HG03558 (cell line): ENCODE measurements around the gene HNF1A.
"Not testable (repeated sequence)": the region's sequence is repeated elsewhere in the genome, so short reads cannot be mapped to it uniquely, and the experiment has no call there.

Experiments used
- ATAC-seq: cut with Tn5 transposase; IDR thresholded peaks from one replicate; pipeline ENCODE4 v1.9.1; 2021; ENCODE audit warnings: moderate number of reproducible peaks; ENCODE audit not compliant: unreplicated experiment; ENCODE audit errors: extremely low read depth

The HNF1A gene

DNA sequence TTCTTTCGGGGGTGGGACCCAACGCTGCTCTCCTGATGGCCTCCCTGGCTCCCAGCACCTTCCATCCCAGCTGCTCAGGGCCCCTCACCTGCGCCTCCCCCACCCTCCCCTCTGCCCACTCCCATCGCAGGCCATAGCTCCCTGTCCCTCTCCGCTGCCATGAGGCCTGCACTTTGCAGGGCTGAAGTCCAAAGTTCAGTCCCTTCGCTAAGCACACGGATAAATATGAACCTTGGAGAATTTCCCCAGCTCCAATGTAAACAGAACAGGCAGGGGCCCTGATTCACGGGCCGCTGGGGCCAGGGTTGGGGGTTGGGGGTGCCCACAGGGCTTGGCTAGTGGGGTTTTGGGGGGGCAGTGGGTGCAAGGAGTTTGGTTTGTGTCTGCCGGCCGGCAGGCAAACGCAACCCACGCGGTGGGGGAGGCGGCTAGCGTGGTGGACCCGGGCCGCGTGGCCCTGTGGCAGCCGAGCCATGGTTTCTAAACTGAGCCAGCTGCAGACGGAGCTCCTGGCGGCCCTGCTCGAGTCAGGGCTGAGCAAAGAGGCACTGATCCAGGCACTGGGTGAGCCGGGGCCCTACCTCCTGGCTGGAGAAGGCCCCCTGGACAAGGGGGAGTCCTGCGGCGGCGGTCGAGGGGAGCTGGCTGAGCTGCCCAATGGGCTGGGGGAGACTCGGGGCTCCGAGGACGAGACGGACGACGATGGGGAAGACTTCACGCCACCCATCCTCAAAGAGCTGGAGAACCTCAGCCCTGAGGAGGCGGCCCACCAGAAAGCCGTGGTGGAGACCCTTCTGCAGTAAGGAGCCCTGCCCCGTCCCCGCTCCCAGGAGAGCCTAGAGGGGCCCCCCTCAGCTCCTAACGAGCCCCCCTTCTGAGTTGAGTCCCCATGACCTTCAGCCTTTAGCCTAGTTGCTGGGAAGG, at the start of gene HNF1A:
Gene HNF1A (plus strand): TSS at position 248 of the 924 bp plus-strand sequence. CDS start 226 bp downstream, at position 474.
- ATAC-seq: no peak

GRCh38 chr12:120928864-120929652, 49.3 kb upstream of the HNF1A start:
- no peak for ATAC-seq

DNA sequence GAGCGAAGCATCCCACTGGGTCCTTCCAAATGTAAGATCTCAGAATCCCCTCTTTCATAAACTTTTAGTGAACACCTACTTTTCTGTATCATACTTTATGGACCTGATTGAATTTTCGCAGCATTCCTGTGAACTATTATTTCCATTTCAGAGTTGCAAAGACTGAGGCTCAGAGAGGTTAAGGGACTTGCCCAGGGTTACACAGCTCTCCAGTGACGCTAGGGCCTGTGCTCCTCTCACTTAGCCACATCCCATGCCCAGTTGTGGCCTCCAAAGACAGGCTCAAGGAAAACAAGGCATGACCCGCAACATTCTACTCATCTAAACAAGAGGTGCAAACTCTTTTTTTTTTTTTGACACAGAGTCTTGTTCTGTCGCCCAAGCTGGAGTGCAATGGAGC, 48.3 kb upstream of the HNF1A start:
- ATAC-seq: no peak

- no peak for ATAC-seq
Observed at GRCh38 chr12:120932058-120932457, 46.3 kb upstream of the HNF1A start.

DNA sequence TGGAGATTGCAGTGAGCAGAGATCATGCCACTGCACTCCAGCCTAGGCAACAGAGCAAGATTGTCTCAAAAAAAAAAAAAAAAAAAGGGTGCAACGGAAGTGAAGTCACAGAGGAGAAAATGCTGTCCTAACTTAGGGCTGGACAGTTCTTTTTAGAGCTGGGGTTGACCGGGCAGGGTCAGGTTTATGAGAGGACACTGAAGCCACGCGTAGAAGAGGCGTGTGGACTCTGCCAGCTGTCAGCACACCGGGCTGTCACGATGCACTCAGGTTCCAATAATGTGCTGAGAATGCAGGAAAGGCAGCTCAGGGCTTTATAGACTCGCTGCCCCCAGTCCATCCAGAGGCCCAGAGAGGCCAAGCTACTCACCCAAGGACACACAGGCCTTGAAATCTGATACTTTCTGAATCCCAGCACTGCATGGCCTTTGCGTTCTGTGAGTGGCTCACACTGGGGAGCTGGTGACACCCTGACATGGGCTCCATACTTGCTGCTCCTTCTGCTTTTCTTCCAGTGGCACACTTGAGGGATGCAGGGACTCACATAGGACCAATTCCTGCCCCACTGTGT, 45.3 kb upstream of the HNF1A start:
- no peak for ATAC-seq

DNA sequence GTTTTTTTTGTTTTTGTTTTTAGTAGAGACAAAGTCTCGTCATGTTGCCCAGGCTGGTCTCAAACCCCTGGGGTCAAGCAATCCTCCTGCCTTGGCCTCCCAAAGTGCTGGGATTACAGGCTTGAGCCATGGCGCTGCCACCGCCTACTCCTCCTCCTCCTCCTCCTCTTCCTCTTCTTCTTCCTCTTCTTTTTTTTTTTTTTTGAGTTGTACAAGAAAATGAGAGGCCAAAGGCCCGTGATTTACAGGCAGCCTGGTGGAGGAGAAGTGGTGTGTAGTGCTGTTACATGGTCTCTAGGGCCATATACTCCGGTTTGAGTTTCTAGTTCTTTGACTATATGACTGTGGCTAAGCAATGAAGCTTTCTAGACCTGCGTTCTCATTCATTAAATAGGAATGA, 44.6 kb upstream of the HNF1A start:
- ATAC-seq: no peak

DNA sequence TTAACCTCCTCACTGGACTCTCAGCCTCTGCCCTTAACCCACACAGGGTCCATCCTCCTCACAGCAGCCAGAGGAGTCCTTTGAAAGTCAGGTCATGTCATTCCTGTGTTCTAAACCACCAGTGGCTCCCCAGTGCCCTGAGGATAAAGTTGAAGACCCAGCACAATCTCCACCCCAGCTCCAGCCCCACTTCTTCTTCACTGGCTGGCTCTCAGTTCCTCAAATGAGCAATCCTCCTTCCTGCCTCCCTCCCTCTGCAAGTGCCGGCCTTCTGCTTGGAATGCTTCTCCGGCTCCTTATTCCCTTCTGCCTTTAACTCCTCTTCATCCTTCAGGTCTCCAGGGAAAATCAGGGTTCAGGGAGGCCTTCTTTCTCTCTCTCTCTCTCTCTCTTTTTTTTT, 42.1 kb upstream of the HNF1A start:
- ATAC-seq: no peak

DNA sequence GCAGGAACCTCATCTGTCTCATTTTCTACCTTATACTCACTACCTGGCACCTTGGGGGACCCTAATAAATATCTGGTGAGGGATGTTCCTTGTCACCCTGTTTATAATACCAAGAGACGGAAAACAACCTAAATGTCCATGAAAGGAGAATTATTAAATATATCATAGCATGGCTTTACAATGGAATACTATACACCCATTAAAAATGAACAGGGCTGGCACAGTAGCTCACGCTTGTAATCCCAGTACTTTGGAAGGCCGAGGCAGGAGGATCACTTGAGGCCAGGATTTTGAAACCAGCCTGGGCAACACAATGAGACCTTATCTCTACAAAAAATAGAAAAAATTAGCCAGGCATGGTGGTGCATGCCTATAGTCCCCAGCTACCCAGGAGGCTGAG, 39.8 kb upstream of the HNF1A start:
- ATAC-seq: no peak

DNA sequence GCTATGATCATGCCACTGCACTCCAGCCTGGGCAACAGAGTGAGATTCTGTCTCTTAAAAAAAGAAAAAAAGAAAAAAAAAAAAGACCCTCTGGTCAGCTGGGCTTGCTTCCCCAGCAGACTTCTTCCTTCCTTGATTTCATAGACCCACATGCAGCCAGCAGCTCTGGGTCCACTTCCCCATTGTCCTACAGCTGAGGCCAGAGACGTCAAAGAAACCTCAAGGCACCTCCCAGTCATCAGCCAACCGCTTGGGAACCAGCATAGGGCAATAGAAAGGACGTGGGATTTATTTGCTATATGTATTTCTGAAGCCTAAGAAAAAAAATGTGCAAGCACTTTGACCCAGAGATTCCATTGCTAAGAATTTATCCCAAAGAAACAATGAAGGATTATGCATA, 38.8 kb upstream of the HNF1A start:
- ATAC-seq: no peak

- no peak for ATAC-seq
Observed at GRCh38 chr12:120940006-120940405, 38.3 kb upstream of the HNF1A start.

GRCh38 chr12:120940799-120941198, 37.5 kb upstream of the HNF1A start:
- ATAC-seq: no peak

DNA sequence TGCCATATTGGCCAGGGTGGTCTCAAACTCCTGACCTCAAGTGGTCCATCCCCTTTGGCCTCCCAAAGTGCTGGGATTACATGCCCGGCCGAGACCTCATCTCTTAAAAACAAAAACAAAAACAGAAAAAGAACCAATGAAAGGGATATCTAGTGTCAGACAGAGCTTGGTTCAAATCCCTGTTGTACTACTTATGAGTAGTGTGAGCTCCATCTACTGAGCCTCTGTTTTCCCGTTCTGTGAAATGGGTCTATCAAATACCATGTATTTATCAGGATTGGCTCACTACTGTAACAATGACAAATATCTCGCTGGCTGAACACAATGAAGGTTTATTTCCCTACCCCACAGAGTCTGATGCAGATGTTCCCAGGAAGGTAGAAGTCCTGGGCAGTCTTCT, 36.9 kb upstream of the HNF1A start:
- no peak for ATAC-seq

- no peak for ATAC-seq
Observed at GRCh38 chr12:120941846-120942405, 36.4 kb upstream of the HNF1A start.

DNA sequence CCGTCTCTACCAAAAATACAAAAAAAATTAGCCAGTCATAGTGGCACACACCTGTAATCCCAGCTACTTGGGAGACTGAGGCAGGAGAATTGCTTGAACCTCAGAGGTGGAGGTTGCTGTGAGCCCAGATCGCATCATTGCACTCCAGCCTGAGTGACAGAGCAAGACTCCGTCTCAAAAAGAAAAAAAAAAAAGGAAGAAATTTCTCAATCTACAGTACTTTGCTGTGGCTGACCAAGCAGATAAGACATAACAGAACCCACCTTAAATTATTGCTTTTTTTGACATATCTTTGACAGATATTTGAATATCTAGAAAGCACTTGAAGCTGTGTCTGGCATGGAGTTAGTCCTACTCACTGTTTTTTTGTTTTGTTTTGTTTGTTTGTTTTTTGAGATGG, 34.9 kb upstream of the HNF1A start:
- no peak for ATAC-seq

DNA sequence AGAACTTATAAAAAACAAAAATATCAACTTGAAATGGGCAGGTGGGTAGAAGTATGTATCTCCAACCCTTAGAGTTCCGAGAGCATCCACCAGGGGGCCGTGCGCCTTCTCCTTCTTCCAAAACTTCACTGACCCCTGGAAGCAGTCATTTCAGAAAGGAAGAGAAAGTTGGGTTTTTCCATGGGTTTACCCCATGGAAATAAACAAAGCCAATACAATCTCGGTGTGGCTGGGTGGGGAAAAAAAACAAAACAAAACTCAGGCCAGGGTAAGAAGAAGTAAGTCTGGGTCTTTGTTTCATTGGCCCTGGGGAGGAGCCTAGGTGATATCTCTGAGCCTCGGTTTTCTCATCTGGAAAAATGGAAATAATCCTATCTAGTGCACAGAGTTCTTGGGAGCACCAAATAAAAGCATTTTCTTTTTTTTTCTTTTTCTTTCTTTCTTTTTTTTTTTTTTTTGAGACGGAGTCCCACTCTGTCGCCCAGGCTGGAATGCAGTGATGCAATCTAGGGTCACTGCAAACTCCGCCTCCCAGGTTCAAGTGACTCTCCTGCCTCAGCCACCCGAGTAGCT, 33.6 kb upstream of the HNF1A start:
- no peak for ATAC-seq

GRCh38 chr12:120945516-120945915, 32.8 kb upstream of the HNF1A start:
- ATAC-seq: not testable (repeated sequence)

DNA sequence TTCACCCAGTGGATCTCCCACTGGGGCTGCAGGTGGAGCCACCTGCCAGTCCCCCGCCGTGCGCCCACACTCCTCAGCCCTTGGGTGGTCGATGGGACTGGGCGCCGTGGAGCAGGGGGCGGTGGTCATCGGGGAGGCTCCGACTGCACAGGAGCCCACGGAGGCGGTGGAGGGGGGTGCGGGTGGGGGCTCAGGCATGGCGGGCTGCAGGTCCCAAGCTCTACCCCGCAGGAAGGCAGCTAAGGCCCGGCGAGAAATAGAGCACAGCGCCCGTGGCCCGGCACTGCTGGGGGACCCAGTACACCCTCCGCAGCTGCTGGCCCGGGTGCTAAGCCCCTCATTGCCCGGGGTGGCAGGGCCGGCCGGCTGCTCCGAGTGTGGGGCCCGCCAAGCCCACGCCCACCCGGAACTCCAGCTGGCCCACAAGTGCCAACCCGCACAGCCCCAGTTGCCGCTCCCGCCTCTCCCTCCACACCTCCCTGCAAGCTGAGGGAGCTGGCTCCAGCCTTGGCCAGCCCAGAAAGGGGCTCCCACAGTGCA, 28.0 kb upstream of the HNF1A start:
- ATAC-seq: not testable (repeated sequence)

DNA sequence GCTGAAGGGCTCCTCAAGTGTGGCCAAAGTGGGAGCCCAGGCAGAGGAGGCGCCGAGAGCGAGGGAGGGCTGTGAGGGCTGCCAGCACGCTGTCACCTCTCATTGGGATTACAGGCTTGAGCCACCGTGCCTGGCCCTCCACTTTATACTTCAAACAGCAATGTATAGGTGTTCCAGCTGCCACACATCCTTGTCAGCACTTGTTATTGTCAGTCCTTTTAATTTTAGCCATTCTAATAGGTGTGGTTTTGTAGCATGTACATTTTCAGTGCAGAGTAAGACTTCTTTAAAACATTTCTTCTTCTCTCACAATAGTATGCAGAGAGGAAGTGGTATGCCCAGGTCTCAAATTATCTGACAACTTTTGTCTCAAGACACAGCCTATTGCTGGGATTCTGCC, 27.5 kb upstream of the HNF1A start:
- ATAC-seq: no peak

DNA sequence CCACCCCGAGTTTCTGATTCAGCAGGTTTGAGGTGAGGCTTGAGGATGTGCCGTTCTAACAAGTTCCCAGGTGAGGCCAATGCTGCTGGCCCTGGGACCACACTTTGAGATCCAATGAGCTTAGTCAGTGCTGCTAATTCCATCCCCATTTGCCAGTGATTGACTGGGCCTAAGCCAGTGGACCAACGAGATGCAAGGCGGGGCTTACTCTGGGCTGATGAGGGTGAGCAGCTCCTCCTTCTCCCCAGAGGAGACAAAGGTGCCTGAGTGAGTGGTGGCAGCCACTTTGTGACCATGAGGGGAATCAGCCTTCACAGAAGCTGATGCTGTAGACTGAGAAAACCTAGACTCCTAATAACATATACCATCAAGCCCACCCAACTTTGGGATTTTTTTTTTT, 23.1 kb upstream of the HNF1A start:
- ATAC-seq: no peak
